Neural progenitor cell (in vitro differentiated cells): ENCODE results near the gene SLC43A1.

Experiments
- EZH2 ChIP-seq: fragments of 200-600 bp; sonication (generic); IDR thresholded peaks from 2 replicates; pipeline ENCODE4 v1.6.1; 2017; ENCODE audit warnings: antibody characterized with exemption, mild to moderate bottlenecking, moderate library complexity
- EZH2phosphoT487 ChIP-seq: fragments of 200-600 bp; sonication (generic); IDR thresholded peaks from 2 replicates; pipeline ENCODE4 v1.6.1; 2017; ENCODE audit warnings: antibody characterized with exemption
- TF ChIP-seq, protein P1 (sequence below): fragments of 200-600 bp; sonication (generic); IDR thresholded peaks from 2 replicates; pipeline ENCODE4 v1.5.1; 2017; ENCODE audit warnings: antibody characterized with exemption, mild to moderate bottlenecking

DNA sequence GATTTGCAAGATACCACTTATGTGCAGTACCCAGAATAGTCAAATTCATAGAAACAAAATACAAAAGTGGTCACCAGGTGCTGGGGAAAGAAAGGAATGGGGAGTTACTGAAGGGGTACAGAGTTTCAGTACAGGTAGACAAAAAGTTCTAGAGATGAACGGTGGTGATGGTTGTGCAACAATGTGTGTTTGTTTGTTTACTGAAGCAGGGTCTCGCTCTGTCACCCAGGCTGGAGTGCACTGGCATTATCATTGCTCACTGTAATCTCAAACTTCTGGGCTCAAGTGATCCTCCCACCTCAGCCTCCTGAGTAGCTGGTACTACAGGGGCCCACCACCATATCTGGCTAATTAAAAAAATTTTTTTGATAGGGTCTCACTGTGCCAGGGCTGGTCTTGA lies 39.9 kb upstream of the SLC43A1 start:
- TF ChIP-seq, protein P1, sequence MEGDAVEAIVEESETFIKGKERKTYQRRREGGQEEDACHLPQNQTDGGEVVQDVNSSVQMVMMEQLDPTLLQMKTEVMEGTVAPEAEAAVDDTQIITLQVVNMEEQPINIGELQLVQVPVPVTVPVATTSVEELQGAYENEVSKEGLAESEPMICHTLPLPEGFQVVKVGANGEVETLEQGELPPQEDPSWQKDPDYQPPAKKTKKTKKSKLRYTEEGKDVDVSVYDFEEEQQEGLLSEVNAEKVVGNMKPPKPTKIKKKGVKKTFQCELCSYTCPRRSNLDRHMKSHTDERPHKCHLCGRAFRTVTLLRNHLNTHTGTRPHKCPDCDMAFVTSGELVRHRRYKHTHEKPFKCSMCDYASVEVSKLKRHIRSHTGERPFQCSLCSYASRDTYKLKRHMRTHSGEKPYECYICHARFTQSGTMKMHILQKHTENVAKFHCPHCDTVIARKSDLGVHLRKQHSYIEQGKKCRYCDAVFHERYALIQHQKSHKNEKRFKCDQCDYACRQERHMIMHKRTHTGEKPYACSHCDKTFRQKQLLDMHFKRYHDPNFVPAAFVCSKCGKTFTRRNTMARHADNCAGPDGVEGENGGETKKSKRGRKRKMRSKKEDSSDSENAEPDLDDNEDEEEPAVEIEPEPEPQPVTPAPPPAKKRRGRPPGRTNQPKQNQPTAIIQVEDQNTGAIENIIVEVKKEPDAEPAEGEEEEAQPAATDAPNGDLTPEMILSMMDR = no peak
- TF ChIP-seq EZH2 (no peak), EZH2phosphoT487 (no peak)
